ENCODE data around the gene LOC128125822.
A peak's percentile ranks its signal among the peaks of the same experiment; 100 is the strongest.
"Not testable (repeated sequence)": the region's sequence is repeated elsewhere in the genome, so short reads cannot be mapped to it uniquely, and the experiment has no call there.

Gene LOC128125822

GRCh38 chr6:63572044-63572746 is at the start of gene LOC128125822, which contains the start of gene PTP4A1:
Gene LOC128125822 (plus strand): TSS chr6:63572480.
Gene PTP4A1 (plus strand): TSS chr6:63572480. CDS start chr6:63576881, 4,401 bp downstream.
- DNase-seq (ENCODE audit: low read depth in 2 of 2, low spot score in 1 of 2) = peak; percentile 91 to 94

GRCh38 chr6:63522911-63523287 is 49.4 kb upstream of the LOC128125822 start:
- not testable (repeated sequence) for DNase-seq (ENCODE audit: low read depth in 2 of 2, low spot score in 1 of 2)

- DNase-seq (ENCODE audit: low read depth in 2 of 2, low spot score in 1 of 2) = no peak
Measured at GRCh38 chr6:63523630-63524029, 48.6 kb upstream of the LOC128125822 start.

GRCh38 chr6:63525186-63525878 is 46.9 kb upstream of the LOC128125822 start:
- DNase-seq (ENCODE audit: low read depth in 2 of 2, low spot score in 1 of 2) = no peak

GRCh38 chr6:63526931-63527330 is 45.3 kb upstream of the LOC128125822 start:
- DNase-seq (ENCODE audit: low read depth in 2 of 2, low spot score in 1 of 2) = no peak

GRCh38 chr6:63527658-63528514 is 44.4 kb upstream of the LOC128125822 start:
- DNase-seq (ENCODE audit: low read depth in 2 of 2, low spot score in 1 of 2) = no peak

GRCh38 chr6:63529498-63529897 is 42.8 kb upstream of the LOC128125822 start:
- DNase-seq (ENCODE audit: low read depth in 2 of 2, low spot score in 1 of 2) = no peak

- DNase-seq (ENCODE audit: low read depth in 2 of 2, low spot score in 1 of 2) = no peak
Measured at GRCh38 chr6:63530182-63530581, 42.1 kb upstream of the LOC128125822 start.

GRCh38 chr6:63530991-63531390 is 41.3 kb upstream of the LOC128125822 start:
- DNase-seq (ENCODE audit: low read depth in 2 of 2, low spot score in 1 of 2) = no peak

- no peak for DNase-seq (ENCODE audit: low read depth in 2 of 2, low spot score in 1 of 2)
Measured at GRCh38 chr6:63533026-63533425, 39.3 kb upstream of the LOC128125822 start.

- DNase-seq (ENCODE audit: low read depth in 2 of 2, low spot score in 1 of 2) = no peak
Measured at GRCh38 chr6:63533952-63534351, 38.3 kb upstream of the LOC128125822 start.

- DNase-seq (ENCODE audit: low read depth in 2 of 2, low spot score in 1 of 2) = no peak
Measured at GRCh38 chr6:63537201-63537958, 34.9 kb upstream of the LOC128125822 start.

GRCh38 chr6:63537959-63538300 is 34.4 kb upstream of the LOC128125822 start:
- no peak for DNase-seq (ENCODE audit: low read depth in 2 of 2, low spot score in 1 of 2)

GRCh38 chr6:63538550-63538949 is 33.7 kb upstream of the LOC128125822 start:
- no peak for DNase-seq (ENCODE audit: low read depth in 2 of 2, low spot score in 1 of 2)

GRCh38 chr6:63543001-63543400 is 29.3 kb upstream of the LOC128125822 start:
- no peak for DNase-seq (ENCODE audit: low read depth in 2 of 2, low spot score in 1 of 2)

- no peak for DNase-seq (ENCODE audit: low read depth in 2 of 2, low spot score in 1 of 2)
Measured at GRCh38 chr6:63543982-63544381, 28.3 kb upstream of the LOC128125822 start.

GRCh38 chr6:63546236-63546635 is 26.0 kb upstream of the LOC128125822 start:
- no peak for DNase-seq (ENCODE audit: low read depth in 2 of 2, low spot score in 1 of 2)

GRCh38 chr6:63546697-63547096 is 25.6 kb upstream of the LOC128125822 start:
- DNase-seq (ENCODE audit: low read depth in 2 of 2, low spot score in 1 of 2) = no peak

- no peak for DNase-seq (ENCODE audit: low read depth in 2 of 2, low spot score in 1 of 2)
Measured at GRCh38 chr6:63549076-63549475, 23.2 kb upstream of the LOC128125822 start.

- DNase-seq (ENCODE audit: low read depth in 2 of 2, low spot score in 1 of 2) = no peak
Measured at GRCh38 chr6:63553208-63553607, 19.1 kb upstream of the LOC128125822 start.

GRCh38 chr6:63553900-63554299 is 18.4 kb upstream of the LOC128125822 start:
- DNase-seq (ENCODE audit: low read depth in 2 of 2, low spot score in 1 of 2) = no peak

All from stimulated activated CD8-positive, alpha-beta memory T cell treated with anti-CD3 and anti-CD28 coated beads, Interleukin-4, amount 100 ng/mL, for 1 hour (primary cell).